EL (cell line): Measurements from ENCODE around the gene BLOC1S4.
A peak's percentile ranks its signal among the peaks of the same experiment; 100 is the strongest.
"Not testable (repeated sequence)": the region's sequence is repeated elsewhere in the genome, so short reads cannot be mapped to it uniquely, and the experiment has no call there.

ENCODE experiments used
- DNase-seq: peaks from one replicate; pipeline ENCODE4 v3.0.0-alpha.2; 2016

The BLOC1S4 gene

GRCh38 chr4:6719611-6720179 lies 3.7 kb downstream of the BLOC1S4 start:
- no peak for DNase-seq

DNA sequence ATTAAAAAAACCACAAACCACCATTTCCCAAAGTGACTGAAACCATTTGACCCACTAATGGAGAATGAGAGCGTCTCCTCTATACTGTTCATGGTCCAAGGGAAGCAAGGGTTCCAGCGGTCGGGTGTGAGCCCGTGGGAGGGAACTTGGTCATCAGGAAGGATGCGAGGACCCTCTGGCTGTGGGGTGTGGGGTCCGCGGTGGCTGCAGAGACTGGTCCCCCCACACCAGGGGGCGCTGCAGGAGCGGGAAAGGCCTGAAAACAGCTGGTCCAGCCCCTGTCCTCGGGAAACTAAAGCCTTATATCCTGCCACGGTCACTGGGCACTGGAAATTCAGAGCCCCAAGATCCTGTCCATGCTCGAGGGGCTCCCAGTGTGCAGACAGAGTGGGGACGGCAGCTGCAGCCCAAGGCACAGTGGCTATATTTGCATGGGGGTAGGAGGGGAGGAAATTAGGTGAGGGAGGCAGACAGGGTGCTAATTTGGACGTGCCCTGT lies 4.3 kb downstream of the BLOC1S4 start:
- DNase-seq = peak; percentile 69

DNA sequence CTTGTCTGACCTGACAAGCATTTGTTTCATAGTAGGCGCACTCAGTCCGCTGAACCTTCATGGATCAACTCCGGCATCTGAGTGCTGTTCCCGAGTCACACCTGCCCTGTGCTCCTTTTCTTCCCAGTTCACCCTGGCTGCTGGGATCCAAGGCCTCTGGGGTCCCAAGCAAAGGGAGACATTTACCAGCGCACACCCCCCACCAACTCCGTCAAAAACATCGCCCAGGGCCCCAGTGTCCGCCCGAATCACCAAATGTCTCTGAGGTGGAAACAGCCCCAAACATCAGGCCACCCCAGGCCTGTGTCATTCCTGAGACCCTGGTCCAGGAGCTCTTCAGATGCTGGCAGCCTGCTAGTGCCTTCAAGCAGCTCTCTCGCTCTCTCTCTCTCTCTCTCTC lies 5.1 kb downstream of the BLOC1S4 start:
- no peak for DNase-seq

DNA sequence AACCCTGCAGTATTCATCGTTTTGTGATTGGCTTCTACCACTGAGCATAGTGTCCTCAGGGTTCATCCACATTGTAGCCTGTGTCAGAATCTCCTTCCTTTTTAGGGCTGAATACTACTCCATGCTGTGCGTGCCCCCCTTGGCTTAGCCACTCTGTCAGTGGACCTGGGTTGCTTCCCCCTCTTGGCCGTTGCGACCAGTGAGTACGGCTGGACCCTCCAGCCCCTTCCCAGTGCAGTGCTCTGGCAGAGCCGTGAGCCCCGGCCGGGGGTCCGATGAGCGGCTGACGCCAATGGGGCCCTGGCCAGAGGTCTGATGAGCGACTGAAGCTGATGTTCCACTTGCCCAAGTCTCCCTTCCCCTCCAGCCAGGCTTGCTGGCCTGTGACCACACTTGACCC lies 6.9 kb downstream of the BLOC1S4 start:
- DNase-seq = no peak

- no peak for DNase-seq
Measured at GRCh38 chr4:6723851-6724250, 7.9 kb downstream of the BLOC1S4 start.

DNA sequence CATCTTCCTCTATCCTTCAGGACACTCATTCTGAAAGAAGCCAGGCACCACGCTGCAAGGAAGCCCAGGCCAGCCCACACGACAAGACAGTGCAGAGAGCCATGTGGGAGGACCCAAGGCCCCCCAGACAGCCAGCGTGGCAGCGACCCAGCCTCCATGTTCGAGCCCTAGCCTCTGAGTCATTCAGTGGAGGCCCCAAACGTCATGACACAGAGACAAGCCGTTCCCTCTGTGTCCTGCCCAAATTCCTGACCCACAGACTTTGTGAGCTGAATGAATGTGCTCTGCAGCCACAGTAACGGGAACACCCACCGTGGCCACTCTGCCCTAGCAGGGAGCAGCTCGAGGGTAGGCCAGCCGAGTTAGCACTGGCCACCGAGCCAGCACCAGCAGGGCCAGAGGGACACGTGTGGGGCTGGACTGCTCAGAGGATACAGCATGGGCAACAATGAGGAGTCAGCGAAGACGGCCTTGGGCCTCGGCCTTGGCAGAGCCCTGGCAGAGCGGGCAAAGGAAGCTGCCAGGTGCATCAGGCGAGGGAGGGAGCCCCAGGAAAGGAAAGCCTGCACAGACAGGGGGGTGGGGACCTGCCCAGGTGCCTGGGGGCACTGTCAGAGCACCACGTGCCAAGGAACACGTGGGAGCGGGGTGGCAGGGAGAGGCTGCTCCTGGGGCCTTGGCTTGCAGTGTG lies 8.6 kb downstream of the BLOC1S4 start:
- DNase-seq = no peak

DNA sequence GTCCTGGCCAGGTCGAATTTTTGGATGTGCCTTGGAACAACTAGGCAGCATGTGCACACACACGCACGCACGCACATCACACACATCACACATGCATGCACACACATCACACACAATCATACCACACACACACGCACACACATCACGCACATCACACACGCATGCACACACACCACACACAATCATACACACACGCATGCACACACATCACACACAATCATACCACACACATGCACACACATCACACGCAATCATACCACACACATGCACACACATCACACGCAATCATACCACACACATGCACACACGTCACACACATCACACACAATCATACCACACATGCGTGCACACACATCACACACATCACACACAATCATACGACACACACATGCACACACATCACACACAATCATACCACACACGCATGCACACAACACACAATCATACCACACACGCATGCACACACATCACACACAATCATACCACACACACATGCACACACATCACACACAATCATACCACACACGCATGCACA lies 9.5 kb downstream of the BLOC1S4 start:
- not testable (repeated sequence) for DNase-seq

GRCh38 chr4:6727081-6727942 lies 11.3 kb downstream of the BLOC1S4 start:
- no peak for DNase-seq

DNA sequence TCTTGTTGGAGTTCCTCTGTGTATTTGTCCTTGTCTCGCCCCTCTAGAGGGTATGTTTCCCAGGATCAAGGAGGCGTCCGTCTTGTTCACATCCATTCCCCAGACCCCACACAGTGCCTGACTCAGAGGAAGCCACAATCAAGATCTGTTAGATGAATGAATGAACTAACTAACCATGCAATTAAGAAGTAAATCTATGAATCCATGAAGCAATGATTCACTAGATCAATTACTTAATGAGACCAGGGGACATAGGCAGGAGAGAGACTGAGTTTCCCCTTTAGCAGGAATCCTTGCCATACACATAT lies 11.9 kb downstream of the BLOC1S4 start:
- no peak for DNase-seq

- no peak for DNase-seq
Measured at GRCh38 chr4:6728320-6729029, 12.5 kb downstream of the BLOC1S4 start.

- no peak for DNase-seq
Measured at GRCh38 chr4:6730603-6731317, 14.8 kb downstream of the BLOC1S4 start.

- no peak for DNase-seq
Measured at GRCh38 chr4:6731318-6731675, 15.3 kb downstream of the BLOC1S4 start.

DNA sequence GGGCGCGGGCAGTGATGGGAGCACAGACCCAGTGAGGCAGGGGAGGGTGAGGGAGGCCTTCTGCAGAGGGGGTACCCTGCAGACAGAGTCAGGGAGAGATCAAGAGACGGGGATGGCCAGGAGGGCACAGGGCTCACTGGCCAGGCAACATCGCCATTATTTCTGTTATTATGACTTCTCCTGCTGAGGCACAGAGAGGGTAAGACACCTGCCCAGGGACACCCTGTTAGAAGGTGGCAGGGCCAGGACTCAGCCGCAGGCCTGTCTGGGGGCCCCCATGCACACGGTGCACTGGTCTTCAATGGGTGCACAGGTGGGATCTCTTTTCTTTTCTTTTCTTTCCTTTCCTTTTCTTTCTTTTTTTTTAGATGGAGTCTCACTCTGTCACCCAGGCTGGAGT lies 15.8 kb downstream of the BLOC1S4 start:
- DNase-seq = no peak

DNA sequence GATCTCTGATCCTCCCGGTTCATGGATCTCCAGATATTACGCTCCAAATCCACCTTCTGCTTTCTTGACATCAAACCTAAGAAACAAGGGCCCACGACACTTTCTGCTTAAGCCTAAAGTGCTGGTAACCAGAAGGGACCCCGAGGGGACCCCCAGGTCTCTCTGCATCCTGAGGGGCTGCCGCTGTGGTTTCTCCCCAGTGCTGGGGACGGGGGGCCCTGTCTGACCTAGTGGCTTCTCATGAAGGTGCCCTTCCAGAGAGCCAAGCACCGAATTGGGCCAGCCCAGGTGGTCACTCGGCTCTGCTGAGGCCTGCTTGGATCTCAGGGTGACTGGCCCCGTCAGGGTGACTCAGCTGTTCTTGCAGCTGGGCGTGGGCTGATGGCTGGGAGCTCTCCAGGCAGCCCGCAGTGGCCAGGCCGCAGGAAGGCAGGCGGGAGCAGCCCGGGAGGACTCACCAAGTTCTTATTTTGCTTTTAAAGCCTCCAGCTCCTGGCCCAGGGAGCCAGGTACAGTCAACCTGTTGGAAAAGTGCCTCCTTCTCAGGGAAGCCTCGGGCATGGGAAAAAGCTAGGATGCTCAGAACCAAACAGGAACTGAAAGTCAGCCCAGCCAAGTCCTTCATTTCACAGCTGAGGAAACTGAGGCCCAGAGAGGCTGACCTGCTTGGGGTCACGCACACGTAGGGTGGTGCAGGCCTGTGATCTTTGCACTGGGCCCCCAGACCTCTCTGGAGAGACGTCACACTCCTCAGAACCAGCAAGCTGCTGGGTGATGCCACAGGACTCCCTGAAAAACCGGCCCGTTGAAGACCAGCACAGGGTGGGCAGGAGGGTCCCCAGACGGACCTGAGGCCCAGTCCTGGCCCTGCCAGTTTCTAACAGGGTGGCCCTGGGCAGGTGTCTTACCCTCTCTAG lies 16.7 kb downstream of the BLOC1S4 start:
- peak; percentile 82 for DNase-seq

GRCh38 chr4:6733358-6734164 lies 17.6 kb downstream of the BLOC1S4 start:
- no peak for DNase-seq

DNA sequence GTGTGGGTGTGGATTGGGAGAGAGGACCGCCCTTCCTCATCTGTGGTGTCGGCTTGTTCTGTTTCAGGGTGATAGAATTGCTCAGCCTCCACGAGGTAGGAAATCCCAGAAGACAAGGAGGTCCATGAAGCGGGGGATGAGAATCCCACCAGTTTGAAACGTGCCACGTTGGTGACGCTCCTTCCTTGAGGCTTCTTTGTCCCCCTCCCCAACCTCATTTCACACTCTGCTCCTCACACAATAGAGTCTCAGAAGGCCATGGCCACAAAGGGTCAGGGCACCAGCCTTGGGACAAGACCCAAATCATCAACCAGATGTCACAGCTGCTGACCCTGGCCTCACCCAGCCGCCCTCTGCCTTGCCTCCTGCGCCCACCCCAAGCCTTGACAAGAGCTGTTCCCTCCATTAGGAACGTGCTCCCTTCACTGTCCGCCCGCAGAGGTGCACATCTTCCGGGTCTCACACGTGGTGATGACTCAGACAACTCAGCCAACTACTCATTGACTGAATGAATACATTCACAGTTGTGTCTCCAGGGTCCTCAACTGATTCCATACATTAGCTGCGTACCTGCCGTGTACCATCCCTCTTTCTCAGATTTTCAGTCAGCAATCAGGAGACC lies 18.3 kb downstream of the BLOC1S4 start:
- no peak for DNase-seq

DNA sequence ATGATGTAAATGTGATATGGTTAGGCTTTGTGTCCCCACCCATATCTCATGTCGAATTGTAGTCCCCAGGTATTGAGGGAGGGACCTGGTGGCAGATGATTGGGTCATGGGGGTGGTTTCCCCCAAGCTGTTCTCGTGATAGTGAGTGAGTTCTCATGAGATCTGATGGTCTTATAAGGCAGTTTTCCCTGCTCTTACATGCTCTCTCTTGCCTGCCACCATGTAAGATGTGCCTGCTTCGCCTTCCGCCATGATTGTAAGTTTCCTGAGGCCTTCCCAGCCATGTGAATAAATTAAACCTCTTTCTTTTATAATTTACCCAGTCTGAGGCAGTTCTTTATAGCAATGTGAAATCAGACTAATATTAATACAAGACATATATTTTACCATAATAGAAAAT lies 23.9 kb downstream of the BLOC1S4 start:
- no peak for DNase-seq

DNA sequence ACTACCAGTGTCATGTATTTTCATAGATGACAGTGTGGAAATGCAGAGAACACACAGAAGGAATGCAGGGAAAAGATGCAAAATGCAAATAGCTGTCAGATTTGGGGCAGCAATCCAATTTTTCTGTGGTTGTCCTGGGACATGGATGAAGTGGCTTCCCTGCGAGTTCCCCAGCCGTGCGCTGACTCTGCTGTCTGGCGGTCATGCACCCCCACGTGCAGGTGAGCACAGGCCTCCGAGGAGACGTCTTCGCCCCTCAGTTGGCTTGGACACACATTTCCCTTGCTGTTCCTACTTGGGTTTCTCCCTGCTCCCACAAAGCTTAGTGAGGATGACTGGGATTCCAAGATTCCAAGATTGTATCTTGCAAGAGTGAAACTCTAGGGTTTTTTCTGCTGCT lies 24.4 kb downstream of the BLOC1S4 start:
- DNase-seq = no peak

GRCh38 chr4:6742507-6742906 lies 26.5 kb downstream of the BLOC1S4 start:
- DNase-seq = no peak

- no peak for DNase-seq
Measured at GRCh38 chr4:6742989-6743388, 27.0 kb downstream of the BLOC1S4 start.
